ENCODE results near the gene UNC79.

UNC79 gene

GRCh38 chr14:93723001-93723400, 292.3 kb downstream of the UNC79 start:
- Histone ChIP-seq H3K79me2 (ENCODE audit: low read length) (no peaks in the 10 kb centered on the region), H3K4me2 (ENCODE audit: low read depth, low read length) (no peak overlapping the region), H3K27me3 (replicated peaks; ENCODE audit: insufficient read depth, low read length) (no peaks in the 10 kb centered on the region), H3K27ac (ENCODE audit: low read length) (no peak overlapping the region), H2AFZ (ENCODE audit: low read length) (no peak overlapping the region), H3K9me3 (replicated peaks; ENCODE audit: insufficient read depth, low read length) (no peaks in the 10 kb centered on the region), H3K9me2 (replicated peaks; ENCODE audit: insufficient read depth, low read length) (no peaks in the 10 kb centered on the region), H3F3A (ENCODE audit: insufficient read depth, low read length) (no peaks in the 10 kb centered on the region), H3K36me3 (replicated peaks; ENCODE audit: insufficient read depth, low read length) (no peaks in the 10 kb centered on the region), H3K4me3 (ENCODE audit: low read length) (no peak overlapping the region), H3K4me1 (ENCODE audit: low read length) (no peaks in the 10 kb centered on the region), H3K9ac (ENCODE audit: low read length) (no peak overlapping the region), H4K20me1 (ENCODE audit: insufficient read depth, low read length) (no peaks in the 10 kb centered on the region)
- DNase-seq: no peak
- TF ChIP-seq, protein P1, sequence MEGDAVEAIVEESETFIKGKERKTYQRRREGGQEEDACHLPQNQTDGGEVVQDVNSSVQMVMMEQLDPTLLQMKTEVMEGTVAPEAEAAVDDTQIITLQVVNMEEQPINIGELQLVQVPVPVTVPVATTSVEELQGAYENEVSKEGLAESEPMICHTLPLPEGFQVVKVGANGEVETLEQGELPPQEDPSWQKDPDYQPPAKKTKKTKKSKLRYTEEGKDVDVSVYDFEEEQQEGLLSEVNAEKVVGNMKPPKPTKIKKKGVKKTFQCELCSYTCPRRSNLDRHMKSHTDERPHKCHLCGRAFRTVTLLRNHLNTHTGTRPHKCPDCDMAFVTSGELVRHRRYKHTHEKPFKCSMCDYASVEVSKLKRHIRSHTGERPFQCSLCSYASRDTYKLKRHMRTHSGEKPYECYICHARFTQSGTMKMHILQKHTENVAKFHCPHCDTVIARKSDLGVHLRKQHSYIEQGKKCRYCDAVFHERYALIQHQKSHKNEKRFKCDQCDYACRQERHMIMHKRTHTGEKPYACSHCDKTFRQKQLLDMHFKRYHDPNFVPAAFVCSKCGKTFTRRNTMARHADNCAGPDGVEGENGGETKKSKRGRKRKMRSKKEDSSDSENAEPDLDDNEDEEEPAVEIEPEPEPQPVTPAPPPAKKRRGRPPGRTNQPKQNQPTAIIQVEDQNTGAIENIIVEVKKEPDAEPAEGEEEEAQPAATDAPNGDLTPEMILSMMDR (IDR thresholded peaks at IDR 0.05; ENCODE audit: low read length): no peak
- TF ChIP-seq EZH2phosphoT487 (IDR thresholded peaks at IDR 0.05; ENCODE audit: low read length): no peak
- no peak for TF ChIP-seq EZH2 (optimal IDR thresholded peaks at IDR 0.05; ENCODE audit: low read depth, low read length)

GRCh38 chr14:93725002-93725582, 294.4 kb downstream of the UNC79 start:
- H3K4me3 ChIP-seq (ENCODE audit: low read length): no peak overlapping the region
- H3K4me1 ChIP-seq (ENCODE audit: low read length): no peaks in the 10 kb centered on the region
- no peak overlapping the region for H3K27ac ChIP-seq (ENCODE audit: low read length)
- H3K79me2 ChIP-seq (ENCODE audit: low read length): no peaks in the 10 kb centered on the region
- H3K9me2 ChIP-seq (replicated peaks; ENCODE audit: insufficient read depth, low read length): no peaks in the 10 kb centered on the region
- TF ChIP-seq EZH2phosphoT487 (IDR thresholded peaks at IDR 0.05; ENCODE audit: low read length): no peak
- TF ChIP-seq, protein P1 (IDR thresholded peaks at IDR 0.05; ENCODE audit: low read length): no peak
- no peak for TF ChIP-seq EZH2 (optimal IDR thresholded peaks at IDR 0.05; ENCODE audit: low read depth, low read length)
- H3K27me3 ChIP-seq (replicated peaks; ENCODE audit: insufficient read depth, low read length): no peaks in the 10 kb centered on the region
- H3K36me3 ChIP-seq (replicated peaks; ENCODE audit: insufficient read depth, low read length): no peaks in the 10 kb centered on the region
- H3K9me3 ChIP-seq (replicated peaks; ENCODE audit: insufficient read depth, low read length): no peaks in the 10 kb centered on the region
- no peak overlapping the region for H3K9ac ChIP-seq (ENCODE audit: low read length)
- no peak overlapping the region for H2AFZ ChIP-seq (ENCODE audit: low read length)
- no peak overlapping the region for H3K4me2 ChIP-seq (ENCODE audit: low read depth, low read length)
- H4K20me1 ChIP-seq (ENCODE audit: insufficient read depth, low read length): no peaks in the 10 kb centered on the region
- no peaks in the 10 kb centered on the region for H3F3A ChIP-seq (ENCODE audit: insufficient read depth, low read length)
- no peak for DNase-seq

DNA sequence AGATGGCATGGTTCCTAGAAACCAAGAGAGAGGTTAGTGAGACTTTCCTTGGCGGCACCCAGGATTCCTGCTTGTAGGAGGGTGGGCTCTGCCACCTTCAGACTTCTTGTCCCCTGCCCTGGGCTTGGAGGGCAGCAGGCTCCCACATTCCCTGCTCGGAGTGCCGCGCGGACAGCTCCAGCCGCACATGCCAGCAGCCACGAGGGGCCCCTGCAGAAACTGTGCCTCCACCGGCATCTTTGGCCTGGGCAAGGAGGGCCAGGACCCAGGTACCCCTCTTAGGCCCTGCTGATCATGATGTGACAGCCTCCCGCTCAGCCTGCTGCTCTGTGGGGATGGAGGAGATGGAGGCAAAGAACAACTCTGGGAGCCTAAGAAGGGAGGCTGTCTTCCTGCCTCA, 295.3 kb downstream of the UNC79 start:
- Histone ChIP-seq H3K4me3 (ENCODE audit: low read length) (no peak overlapping the region), H2AFZ (ENCODE audit: low read length) (no peak overlapping the region), H4K20me1 (ENCODE audit: insufficient read depth, low read length) (no peaks in the 10 kb centered on the region), H3K9ac (ENCODE audit: low read length) (no peak overlapping the region), H3K9me2 (replicated peaks; ENCODE audit: insufficient read depth, low read length) (no peaks in the 10 kb centered on the region), H3K27ac (ENCODE audit: low read length) (no peak overlapping the region), H3K9me3 (replicated peaks; ENCODE audit: insufficient read depth, low read length) (no peaks in the 10 kb centered on the region), H3K79me2 (ENCODE audit: low read length) (no peaks in the 10 kb centered on the region), H3K4me1 (ENCODE audit: low read length) (no peaks in the 10 kb centered on the region), H3K27me3 (replicated peaks; ENCODE audit: insufficient read depth, low read length) (no peaks in the 10 kb centered on the region), H3K4me2 (ENCODE audit: low read depth, low read length) (no peak overlapping the region), H3F3A (ENCODE audit: insufficient read depth, low read length) (no peaks in the 10 kb centered on the region), H3K36me3 (replicated peaks; ENCODE audit: insufficient read depth, low read length) (no peaks in the 10 kb centered on the region)
- DNase-seq: no peak
- TF ChIP-seq EZH2phosphoT487 (IDR thresholded peaks at IDR 0.05; ENCODE audit: low read length): no peak
- no peak for TF ChIP-seq EZH2 (optimal IDR thresholded peaks at IDR 0.05; ENCODE audit: low read depth, low read length)
- TF ChIP-seq, protein P1 (IDR thresholded peaks at IDR 0.05; ENCODE audit: low read length): no peak
